Mesothelial cell of epicardium (in vitro differentiated cells): Measurements from ENCODE around the gene C17orf113. TPM values are rescaled to one million over a fixed set of nuclear protein-coding genes. Genes with fewer than 3 reads are reported as not detected.
"Not testable (repeated sequence)": the region's sequence is repeated elsewhere in the genome, so short reads cannot be mapped to it uniquely, and the experiment has no call there.

Experiments
- DNase-seq, 2 experiments: peaks; one replicate each; pipeline ENCODE4 v3.0.0; 2021; ENCODE audit warnings: low spot score in 2 of 2; ENCODE audit not compliant: unreplicated experiment in 2 of 2
- H3K27ac Mint-ChIP-seq: 2 replicates; pipeline ENCODE4 v1.8.0; 2021; ENCODE audit warnings: mixed read lengths
- H3K27me3 Mint-ChIP-seq: 2 replicates; pipeline ENCODE4 v1.8.0; 2021; ENCODE audit warnings: low read depth, mixed read lengths
- H3K36me3 Mint-ChIP-seq: 2 replicates; pipeline ENCODE4 v1.8.0; 2021; ENCODE audit warnings: mixed read lengths
- H3K4me1 Mint-ChIP-seq: 2 replicates; pipeline ENCODE4 v1.8.0; 2021; ENCODE audit warnings: mixed read lengths
- H3K4me3 Mint-ChIP-seq: 2 replicates; pipeline ENCODE4 v1.8.0; 2021; ENCODE audit warnings: mild to moderate bottlenecking, moderate library complexity, mixed read lengths
- H3K9me3 Mint-ChIP-seq: 2 replicates; pipeline ENCODE4 v1.8.0; 2021; ENCODE audit warnings: mixed read lengths
- total RNA-seq: library from RNA; stranded (reverse); gene quantifications from 3 replicates; pipeline ENCODE4 v1.2.1, GENCODE V29; 2021
- TF ChIP-seq, protein P1 (sequence below): fragments of 200-600 bp; sonication (generic); IDR thresholded peaks from one replicate; pipeline ENCODE4 v1.5.0; 2021; ENCODE audit warnings: antibody characterized with exemption; ENCODE audit not compliant: unreplicated experiment

Gene C17orf113
- total RNA-seq, 1 donor from 2014 or later = 5.1 TPM

DNA sequence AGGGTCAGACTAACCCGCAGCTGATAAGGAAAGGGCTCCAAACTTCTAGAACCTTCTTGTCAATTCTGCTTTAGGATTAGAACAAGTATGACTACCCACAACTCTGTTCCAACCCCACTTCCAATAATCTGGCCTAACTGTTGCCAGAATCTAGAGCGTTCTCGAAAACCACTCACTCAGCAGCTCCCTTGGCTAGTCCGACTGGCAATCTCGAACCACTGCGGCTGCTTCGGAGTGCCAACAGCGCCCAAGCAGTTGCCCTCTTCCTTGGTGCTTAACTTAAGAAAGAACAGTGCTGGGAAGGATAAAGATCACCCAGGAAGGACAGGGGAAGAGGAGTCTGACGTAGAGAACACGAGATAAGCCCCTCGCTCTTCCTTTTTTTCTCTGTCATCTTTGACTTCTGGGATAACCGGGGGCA lies 34.0 kb downstream of the C17orf113 start:
- peak overlapping the region; percentile 99 for H3K27ac Mint-ChIP-seq
- TF ChIP-seq, protein P1, sequence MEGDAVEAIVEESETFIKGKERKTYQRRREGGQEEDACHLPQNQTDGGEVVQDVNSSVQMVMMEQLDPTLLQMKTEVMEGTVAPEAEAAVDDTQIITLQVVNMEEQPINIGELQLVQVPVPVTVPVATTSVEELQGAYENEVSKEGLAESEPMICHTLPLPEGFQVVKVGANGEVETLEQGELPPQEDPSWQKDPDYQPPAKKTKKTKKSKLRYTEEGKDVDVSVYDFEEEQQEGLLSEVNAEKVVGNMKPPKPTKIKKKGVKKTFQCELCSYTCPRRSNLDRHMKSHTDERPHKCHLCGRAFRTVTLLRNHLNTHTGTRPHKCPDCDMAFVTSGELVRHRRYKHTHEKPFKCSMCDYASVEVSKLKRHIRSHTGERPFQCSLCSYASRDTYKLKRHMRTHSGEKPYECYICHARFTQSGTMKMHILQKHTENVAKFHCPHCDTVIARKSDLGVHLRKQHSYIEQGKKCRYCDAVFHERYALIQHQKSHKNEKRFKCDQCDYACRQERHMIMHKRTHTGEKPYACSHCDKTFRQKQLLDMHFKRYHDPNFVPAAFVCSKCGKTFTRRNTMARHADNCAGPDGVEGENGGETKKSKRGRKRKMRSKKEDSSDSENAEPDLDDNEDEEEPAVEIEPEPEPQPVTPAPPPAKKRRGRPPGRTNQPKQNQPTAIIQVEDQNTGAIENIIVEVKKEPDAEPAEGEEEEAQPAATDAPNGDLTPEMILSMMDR = no peak
- peak overlapping the region; percentile 99 for H3K4me3 Mint-ChIP-seq
- H3K36me3 Mint-ChIP-seq = peaks cover 3% of the 10 kb centered on the region
- H3K9me3 Mint-ChIP-seq = no peaks in the 10 kb centered on the region
- H3K27me3 Mint-ChIP-seq = no peaks in the 10 kb centered on the region
- no peak for DNase-seq
- peaks cover 41% of the 10 kb centered on the region for H3K4me1 Mint-ChIP-seq

DNA sequence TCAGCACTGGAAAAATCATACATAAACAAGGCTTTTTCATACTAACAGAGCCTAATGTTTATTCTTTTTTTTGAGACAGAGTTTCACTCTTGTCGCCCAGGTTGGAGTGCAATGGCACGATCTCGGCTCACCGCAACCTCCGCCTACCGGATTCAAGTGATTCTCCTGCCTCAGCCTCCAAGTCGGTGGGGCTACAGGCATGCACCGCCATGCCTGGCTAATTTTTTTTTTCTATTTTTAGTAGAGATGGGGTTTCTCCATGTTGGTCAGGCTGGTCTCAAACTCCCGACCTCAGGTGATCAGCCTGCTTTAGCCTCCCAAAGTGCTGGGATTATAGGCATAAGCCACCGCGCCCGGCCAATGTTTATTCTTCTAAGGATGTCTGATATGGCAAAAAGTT lies 36.7 kb downstream of the C17orf113 start:
- not testable (repeated sequence) for H3K4me3 Mint-ChIP-seq, H3K36me3 Mint-ChIP-seq, H3K9me3 Mint-ChIP-seq, H3K27me3 Mint-ChIP-seq, DNase-seq
- Mint-ChIP-seq H3K4me1 (peaks cover 22% of the 10 kb centered on the region), H3K27ac (peak overlapping the region; percentile 70)

DNA sequence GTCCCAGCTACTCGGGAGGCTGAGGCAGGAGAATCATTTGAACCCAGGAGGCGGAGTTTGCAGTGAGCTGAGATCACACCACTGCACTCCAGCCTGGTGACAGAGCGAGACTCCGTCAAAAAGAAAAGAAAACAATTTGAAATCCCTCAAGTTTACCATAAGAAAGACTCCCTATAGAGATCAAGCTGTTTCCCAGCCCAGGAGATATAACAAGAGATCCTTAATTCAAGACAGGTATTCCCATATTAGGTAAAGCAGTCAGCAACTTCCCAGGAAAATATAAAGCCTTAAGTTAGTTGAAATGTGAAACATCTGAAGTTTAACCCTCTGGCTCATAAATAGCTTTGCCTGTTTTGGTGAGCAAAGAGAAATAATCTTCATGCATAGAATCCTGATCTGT lies 38.0 kb downstream of the C17orf113 start:
- not testable (repeated sequence) for H3K4me3 Mint-ChIP-seq, H3K36me3 Mint-ChIP-seq, H3K9me3 Mint-ChIP-seq, H3K27ac Mint-ChIP-seq, DNase-seq, H3K27me3 Mint-ChIP-seq
- H3K4me1 Mint-ChIP-seq = peaks cover 13% of the 10 kb centered on the region

DNA sequence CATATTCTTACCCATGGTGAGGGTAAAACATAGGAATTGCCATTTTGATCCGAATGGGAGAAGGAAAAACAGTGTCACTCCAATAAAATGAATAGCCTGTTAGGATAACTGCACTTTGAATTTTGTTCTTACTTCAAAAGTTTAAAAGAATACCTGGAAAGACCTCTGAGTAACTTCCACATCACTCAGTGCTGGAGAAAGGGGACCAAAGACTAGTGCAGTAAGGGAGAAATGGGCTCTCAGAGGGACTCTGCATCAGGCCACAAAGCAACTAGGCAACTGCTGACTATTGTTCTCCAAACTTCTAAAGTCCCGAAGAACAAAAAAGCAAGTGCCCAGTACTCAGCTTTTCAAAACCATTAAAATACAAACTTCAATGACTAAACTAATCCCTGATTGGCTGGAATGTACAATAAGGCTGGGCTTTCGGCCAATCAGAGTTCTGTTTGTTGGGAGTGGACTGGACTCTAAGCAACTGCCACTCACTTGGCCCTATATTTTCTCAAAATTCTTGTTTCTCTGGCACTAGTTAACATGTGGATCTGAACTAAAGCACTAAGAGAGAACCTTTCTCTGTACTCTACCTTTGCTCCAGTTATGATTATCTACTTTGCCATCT lies 39.4 kb downstream of the C17orf113 start:
- Mint-ChIP-seq H3K4me3 (no peak overlapping the region), H3K36me3 (peaks cover 11% of the 10 kb centered on the region), H3K9me3 (no peaks in the 10 kb centered on the region), H3K27me3 (no peaks in the 10 kb centered on the region), H3K4me1 (peaks cover 7% of the 10 kb centered on the region), H3K27ac (no peak overlapping the region)
- TF ChIP-seq, protein P1 = no peak
- no peak for DNase-seq

GRCh38 chr17:42010266-42010680 lies 40.1 kb downstream of the C17orf113 start:
- H3K27ac Mint-ChIP-seq, H3K4me1 Mint-ChIP-seq, H3K4me3 Mint-ChIP-seq, H3K27me3 Mint-ChIP-seq, DNase-seq, H3K9me3 Mint-ChIP-seq: not testable (repeated sequence)
- H3K36me3 Mint-ChIP-seq = peaks cover 11% of the 10 kb centered on the region

- Mint-ChIP-seq H3K9me3 (no peaks in the 10 kb centered on the region), H3K27me3 (no peaks in the 10 kb centered on the region), H3K36me3 (peaks cover 11% of the 10 kb centered on the region), H3K27ac (no peak overlapping the region), H3K4me1 (peaks cover 4% of the 10 kb centered on the region), H3K4me3 (no peak overlapping the region)
- no peak for DNase-seq
- TF ChIP-seq, protein P1 = no peak
These were observed 41.2 kb downstream of the C17orf113 start for GRCh38 chr17:42009170-42009569.

DNA sequence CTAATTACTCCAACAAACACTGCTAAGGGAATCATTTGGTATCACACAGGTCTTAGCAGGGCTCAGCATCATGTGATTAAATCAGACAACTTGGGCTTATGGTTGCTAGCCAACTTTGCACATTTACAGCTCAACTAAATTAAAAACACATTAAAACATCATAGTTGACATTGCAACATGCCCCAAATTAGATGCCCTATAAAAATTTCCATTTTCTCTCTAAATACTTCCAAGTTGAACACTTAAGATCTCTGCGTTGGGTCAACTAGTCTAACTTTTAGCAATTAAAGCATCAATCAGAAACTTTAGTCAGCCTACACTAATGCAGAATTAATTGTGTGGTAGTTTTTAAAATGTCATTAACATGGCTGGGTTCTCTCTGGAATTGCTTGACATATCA lies 45.2 kb downstream of the C17orf113 start:
- no peaks in the 10 kb centered on the region for H3K27me3 Mint-ChIP-seq
- peaks cover 17% of the 10 kb centered on the region for H3K36me3 Mint-ChIP-seq
- no peaks in the 10 kb centered on the region for H3K9me3 Mint-ChIP-seq
- H3K4me1 Mint-ChIP-seq = no peaks in the 10 kb centered on the region
- no peak for DNase-seq
- H3K27ac Mint-ChIP-seq = no peak overlapping the region
- no peak overlapping the region for H3K4me3 Mint-ChIP-seq
- TF ChIP-seq, protein P1 = no peak
